Urinary bladder (tissue), 4 donors: ENCODE data around the gene C1QTNF7. TPM values are rescaled to one million over a fixed set of nuclear protein-coding genes. Genes with fewer than 3 reads are reported as not detected.

Experiments
- DNase-seq: peaks from one replicate; pipeline ENCODE4 v3.0.0-alpha.2; 2015; ENCODE audit errors: extremely low spot score
- H3K27ac ChIP-seq: one replicate; pipeline ENCODE4 v1.5.1; 2013; ENCODE audit warnings: low read depth, mild to moderate bottlenecking, moderate library complexity
- H3K36me3 ChIP-seq: one replicate; pipeline ENCODE4 v1.6.1; 2013; ENCODE audit warnings: mild to moderate bottlenecking, moderate library complexity; ENCODE audit not compliant: insufficient read depth
- H3K4me1 ChIP-seq: one replicate; pipeline ENCODE4 v1.6.1; 2013; ENCODE audit warnings: mild to moderate bottlenecking, moderate library complexity; ENCODE audit not compliant: insufficient read depth
- H3K4me3 ChIP-seq: one replicate; pipeline ENCODE4 v1.5.1; 2013; ENCODE audit warnings: low read depth, low read length
- WGBS: extraction: QIAGEN DNeasy Blood & Tissue Kit; methylation state at CpG from one replicate; pipeline ENCODE4 v1.1.7; 2013; 5-methylcytosine and 5-hydroxymethylcytosine counted together
- polyA plus RNA-seq: library from polyadenylated mRNA; stranded (reverse); fragments of 200-250 nt; gene quantifications from one replicate; pipeline ENCODE4 v1.2.3, GENCODE V29; 2013
- small RNA-seq: library from RNA; depleted of rRNA; stranded (forward); fragments of <200 nt; gene quantifications from one replicate; pipeline ENCODE3, GENCODE V24; 2014
- total RNA-seq: library from RNA; depleted of rRNA; stranded (reverse); fragments of >200 nt; gene quantifications from one replicate; pipeline ENCODE4 v1.2.3, GENCODE V29; 2014
- donor health status: healthy with polysubstance abuse.
- donor health status: healthy.

The C1QTNF7 gene
- total and polyA plus RNA-seq, 2 donors = 37.6 to 48.2 TPM

GRCh38 chr4:15481961-15482745 lies 54.3 kb downstream of the C1QTNF7 start:
- whole genome bisulfite sequencing = 96% methylated on average over 2 of the region's 2 CpGs

DNA sequence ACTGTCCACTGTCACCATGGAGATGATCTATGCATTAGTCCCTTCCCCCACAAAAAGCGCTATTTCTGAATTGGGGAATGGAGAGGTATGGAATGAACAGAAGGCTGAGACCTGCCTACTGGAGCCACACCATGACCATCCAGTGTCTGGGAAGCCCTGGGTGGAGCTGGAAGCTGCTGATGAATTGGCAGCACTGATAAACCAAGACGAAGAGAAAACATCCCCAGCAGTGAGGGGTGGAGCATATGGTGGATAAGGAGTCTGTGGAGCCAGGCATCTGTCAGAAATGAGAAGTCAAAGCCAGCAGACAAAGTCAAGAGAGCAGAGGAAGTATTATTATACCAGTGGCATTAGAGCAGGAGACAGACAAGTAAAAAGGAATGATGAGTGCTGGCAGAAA lies 55.0 kb downstream of the C1QTNF7 start:
- 72% methylated on average over 2 of the region's 2 CpGs for WGBS
- no peak overlapping the region for H3K4me3 ChIP-seq
- no peaks in the 10 kb centered on the region for H3K4me1 ChIP-seq
- no peak for DNase-seq
- H3K36me3 ChIP-seq = no peaks in the 10 kb centered on the region
- no peak overlapping the region for H3K27ac ChIP-seq

More at GRCh38 chr4:15481961-15482745, 54.3 kb downstream of the C1QTNF7 start:
- DNase-seq = no peak
- H3K4me3 ChIP-seq = no peak overlapping the region
- no peaks in the 10 kb centered on the region for H3K4me1 ChIP-seq
- H3K36me3 ChIP-seq = no peaks in the 10 kb centered on the region
- H3K27ac ChIP-seq = no peak overlapping the region

- H3K4me3 ChIP-seq = no peak overlapping the region
- H3K36me3 ChIP-seq = no peaks in the 10 kb centered on the region
- H3K27ac ChIP-seq = no peak overlapping the region
- H3K4me1 ChIP-seq = no peaks in the 10 kb centered on the region
- no peak for DNase-seq
Measured at GRCh38 chr4:15488136-15488535, 60.3 kb downstream of the C1QTNF7 start.

- H3K36me3 ChIP-seq = no peaks in the 10 kb centered on the region
- DNase-seq = peak; percentile 23
- no peak overlapping the region for H3K27ac ChIP-seq
- no peaks in the 10 kb centered on the region for H3K4me1 ChIP-seq
- H3K4me3 ChIP-seq = no peak overlapping the region
- whole genome bisulfite sequencing = 86% methylated on average over 6 of the region's 6 CpGs
Measured at GRCh38 chr4:15488658-15489470, 61.0 kb downstream of the C1QTNF7 start.

DNA sequence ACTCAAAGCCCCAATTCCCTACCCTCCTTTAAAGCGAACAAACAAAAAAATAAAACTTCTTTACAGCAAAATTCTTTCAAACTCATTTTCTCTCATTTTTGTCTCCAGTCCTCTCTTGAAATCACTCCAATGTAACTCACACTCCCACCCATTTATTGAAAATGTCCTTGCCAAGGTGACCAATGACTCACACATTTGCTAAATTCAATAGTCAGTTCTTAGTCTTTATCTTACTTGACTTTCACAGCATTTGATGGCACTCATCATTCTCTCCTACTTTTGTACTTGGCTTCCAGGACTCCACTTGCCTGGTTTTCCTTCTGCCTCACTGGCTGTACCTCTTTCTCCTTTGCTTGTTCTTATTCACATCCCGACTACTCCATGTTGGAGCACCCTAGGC lies 61.7 kb downstream of the C1QTNF7 start:
- Histone ChIP-seq H3K4me1 (no peaks in the 10 kb centered on the region), H3K27ac (no peak overlapping the region), H3K4me3 (no peak overlapping the region), H3K36me3 (no peaks in the 10 kb centered on the region)
- 86% methylated on average over 2 of the region's 2 CpGs for WGBS
- DNase-seq = no peak

GRCh38 chr4:15493411-15493810 lies 65.6 kb downstream of the C1QTNF7 start:
- no peak overlapping the region for H3K27ac ChIP-seq
- DNase-seq = no peak
- no peaks in the 10 kb centered on the region for H3K4me1 ChIP-seq
- H3K36me3 ChIP-seq = no peaks in the 10 kb centered on the region
- H3K4me3 ChIP-seq = no peak overlapping the region

- DNase-seq = no peak
Measured at GRCh38 chr4:15495621-15496020, 67.8 kb downstream of the C1QTNF7 start.

More at GRCh38 chr4:15495621-15496020, 67.8 kb downstream of the C1QTNF7 start:
- no peak overlapping the region for H3K4me3 ChIP-seq
- 87% methylated on average over 1 of the region's 1 CpG for WGBS
- no peaks in the 10 kb centered on the region for H3K4me1 ChIP-seq
- no peak overlapping the region for H3K27ac ChIP-seq
- no peaks in the 10 kb centered on the region for H3K36me3 ChIP-seq

Small RNA genes within 50 kb of the gene (small RNA-seq; reads per million reads assigned to genes)
- not detected for gene AC007016.1

Other genes with a start within 250 kb of the C1QTNF7 start
- gene CC2D2A, start 41.8 kb downstream of the C1QTNF7 start, total RNA-seq = 40.5 TPM
- gene CC2D2A, start 41.8 kb downstream of the C1QTNF7 start, polyA plus RNA-seq = 25.6 TPM
- 211 TPM for gene FBXL5, start 227.3 kb downstream of the C1QTNF7 start, total RNA-seq
- gene FBXL5, start 227.3 kb downstream of the C1QTNF7 start, polyA plus RNA-seq = 75.3 TPM